PC-3 (cell line): Measurements from ENCODE around the gene GFRA1.

Experiments used
- CTCF ChIP-seq: fragments of 300-600 bp; sonication (generic); conservative IDR thresholded peaks from 2 replicates; pipeline ENCODE4 v1.5.1; 2017; ENCODE audit warnings: antibody characterized with exemption, low read depth, mild to moderate bottlenecking, low read length
- EZH2 ChIP-seq: fragments of 300-600 bp; sonication (generic); IDR thresholded peaks from one replicate; pipeline ENCODE4 v1.6.1; 2017; ENCODE audit warnings: antibody characterized with exemption, mild to moderate bottlenecking, low read length; ENCODE audit not compliant: unreplicated experiment
- EZH2phosphoT487 ChIP-seq: fragments of 300-600 bp; sonication (generic); IDR thresholded peaks from 2 replicates; pipeline ENCODE4 v1.6.1; 2018; ENCODE audit warnings: mild to moderate bottlenecking, antibody characterized with exemption, low read length, borderline replicate concordance

GRCh38 chr10:116125180-116125579, 147.8 kb downstream of the GFRA1 start:
- TF ChIP-seq CTCF (no peak), EZH2 (no peak), EZH2phosphoT487 (no peak)
